ENCODE results near the gene AGAP1. TPM values are rescaled to one million over a fixed set of nuclear protein-coding genes. Genes with fewer than 3 reads are reported as not detected.

Gene AGAP1
- total and polyA plus RNA-seq, 2 donors from 2014 or later, result 8.1 to 44.5 TPM

GRCh38 chr2:236040600-236041328 lies 546.9 kb downstream of the AGAP1 start:
- Histone ChIP-seq H3K4me3 (ENCODE audit: low read length in 3 of 3) (peak overlapping the region in 2 of 3 donors; percentile 3 to 17), H3K36me3 (ENCODE audit: control insufficient read depth in 2 of 3, insufficient read depth in 3 of 3, low read length in 3 of 3) (peaks cover 0 to 11% (median 0%) of the 10 kb centered on the region in 3 donors), H3K9ac (ENCODE audit: low read length in 3 of 3) (no peak overlapping the region), H3K9me3 (ENCODE audit: control insufficient read depth in 2 of 3, insufficient read depth in 1 of 3, low read length in 3 of 3) (no peaks in the 10 kb centered on the region), H3K4me1 (ENCODE audit: control insufficient read depth in 2 of 3, insufficient read depth in 2 of 3, low read depth in 1 of 3, low read length in 3 of 3) (peaks cover 0 to 13% (median 0%) of the 10 kb centered on the region in 3 donors), H3K27me3 (ENCODE audit: control insufficient read depth, insufficient read depth, low read length) (no peaks in the 10 kb centered on the region), H3K27ac (ENCODE audit: low read depth in 2 of 2, low read length in 2 of 2) (peak overlapping the region in 1 of 2 donors; percentile 72)
- DNase-seq (peak in 1 of 5 donors; percentile 28), FAIRE-seq (no peak)
- intact Hi-C loops (cut with DNase I), result no loop called here
- TF ChIP-seq CTCF (IDR thresholded peaks at IDR 0.05; ENCODE audit: borderline replicate concordance, extremely low read depth, insufficient read depth), result no peak

DNA sequence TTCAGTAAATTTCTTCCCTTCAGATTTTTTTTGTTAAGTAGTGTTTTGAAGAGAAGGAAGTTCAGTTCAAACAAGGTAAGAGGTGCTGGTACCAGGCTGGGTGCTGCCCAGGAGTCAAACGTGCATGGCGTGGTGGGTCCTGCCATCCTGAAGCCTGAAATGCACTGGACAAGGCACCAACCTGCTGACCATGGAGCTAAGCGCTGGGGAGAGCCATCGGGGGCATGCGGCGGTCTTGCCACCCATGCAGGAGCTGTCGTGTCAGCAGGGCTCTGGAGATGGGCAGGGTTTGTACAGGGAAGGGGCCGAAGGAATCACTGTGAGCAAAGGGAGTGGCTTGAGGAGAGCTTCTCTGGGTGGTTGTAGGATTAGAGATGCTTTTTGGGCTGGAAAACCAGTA lies 547.8 kb downstream of the AGAP1 start:
- Histone ChIP-seq H3K27ac (ENCODE audit: low read depth in 2 of 2, low read length in 2 of 2) (no peak overlapping the region), H3K36me3 (ENCODE audit: control insufficient read depth in 2 of 3, insufficient read depth in 3 of 3, low read length in 3 of 3) (peaks cover 0 to 11% (median 0%) of the 10 kb centered on the region in 3 donors), H3K4me1 (ENCODE audit: control insufficient read depth in 2 of 3, insufficient read depth in 2 of 3, low read depth in 1 of 3, low read length in 3 of 3) (peaks cover 0 to 13% (median 0%) of the 10 kb centered on the region in 3 donors), H3K27me3 (ENCODE audit: control insufficient read depth, insufficient read depth, low read length) (no peaks in the 10 kb centered on the region), H3K9me3 (ENCODE audit: control insufficient read depth in 2 of 3, insufficient read depth in 1 of 3, low read length in 3 of 3) (no peaks in the 10 kb centered on the region), H3K9ac (ENCODE audit: low read length in 3 of 3) (no peak overlapping the region), H3K4me3 (ENCODE audit: low read length in 3 of 3) (peak overlapping the region in 1 of 3 donors; percentile 0)
- FAIRE-seq, result no peak
- DNase-seq, result no peak
- TF ChIP-seq CTCF (IDR thresholded peaks at IDR 0.05; ENCODE audit: borderline replicate concordance, extremely low read depth, insufficient read depth), result no peak
- intact Hi-C loops (cut with DNase I), result no loop called here

- Histone ChIP-seq H3K27me3 (ENCODE audit: control insufficient read depth, insufficient read depth, low read length) (no peaks in the 10 kb centered on the region), H3K4me1 (ENCODE audit: control insufficient read depth in 2 of 3, insufficient read depth in 2 of 3, low read depth in 1 of 3, low read length in 3 of 3) (peaks cover 0 to 13% (median 0%) of the 10 kb centered on the region in 3 donors), H3K9ac (ENCODE audit: low read length in 3 of 3) (no peak overlapping the region), H3K4me3 (ENCODE audit: low read length in 3 of 3) (no peak overlapping the region), H3K9me3 (ENCODE audit: control insufficient read depth in 2 of 3, insufficient read depth in 1 of 3, low read length in 3 of 3) (no peaks in the 10 kb centered on the region), H3K27ac (ENCODE audit: low read depth in 2 of 2, low read length in 2 of 2) (no peak overlapping the region), H3K36me3 (ENCODE audit: control insufficient read depth in 2 of 3, insufficient read depth in 3 of 3, low read length in 3 of 3) (peaks cover 0 to 11% (median 0%) of the 10 kb centered on the region in 3 donors)
- intact Hi-C loops (cut with DNase I), result no loop called here
- DNase-seq (no peak), FAIRE-seq (no peak)
- no peak for TF ChIP-seq CTCF (IDR thresholded peaks at IDR 0.05; ENCODE audit: borderline replicate concordance, extremely low read depth, insufficient read depth)
These were observed 548.2 kb downstream of the AGAP1 start for GRCh38 chr2:236042087-236042486.

Data from kidney (tissue), 14 donors.